DMS153 treated with DMSO at 0.1 percent for 48 hours (cell line): ENCODE results near the gene XPO1.
A peak's percentile ranks its signal among the peaks of the same experiment; 100 is the strongest.
"Not testable (repeated sequence)": the region's sequence is repeated elsewhere in the genome, so short reads cannot be mapped to it uniquely, and the experiment has no call there.

Experiments
- DNase-seq: peaks from one replicate; lab custom pipeline; 2025; ENCODE audit not compliant: unreplicated experiment; lab: John Stamatoyannopoulos, UW

XPO1 gene

DNA sequence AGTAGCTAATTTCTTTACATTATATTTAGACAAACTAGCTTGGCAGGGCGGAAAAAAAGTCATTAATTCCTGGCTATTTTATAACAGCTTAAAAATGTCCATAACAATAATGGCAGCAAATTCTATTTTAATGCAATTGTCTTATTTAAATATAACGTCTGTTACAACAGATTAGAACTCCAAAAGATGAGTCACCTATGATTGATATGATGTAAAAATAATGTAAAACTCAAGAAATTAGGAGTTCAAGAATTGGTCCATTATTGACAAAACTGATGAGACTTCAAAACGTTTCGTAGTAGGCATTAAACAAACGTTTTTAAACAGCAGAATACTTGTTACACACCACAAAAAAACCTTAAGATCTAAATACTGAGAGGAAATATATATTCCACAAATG lies 2.7 kb downstream of the XPO1 start:
- DNase-seq = no peak

GRCh38 chr2:61534926-61535325 lies 3.2 kb downstream of the XPO1 start:
- DNase-seq = no peak

- DNase-seq = no peak
Measured at GRCh38 chr2:61530749-61531148, 7.4 kb downstream of the XPO1 start.

DNA sequence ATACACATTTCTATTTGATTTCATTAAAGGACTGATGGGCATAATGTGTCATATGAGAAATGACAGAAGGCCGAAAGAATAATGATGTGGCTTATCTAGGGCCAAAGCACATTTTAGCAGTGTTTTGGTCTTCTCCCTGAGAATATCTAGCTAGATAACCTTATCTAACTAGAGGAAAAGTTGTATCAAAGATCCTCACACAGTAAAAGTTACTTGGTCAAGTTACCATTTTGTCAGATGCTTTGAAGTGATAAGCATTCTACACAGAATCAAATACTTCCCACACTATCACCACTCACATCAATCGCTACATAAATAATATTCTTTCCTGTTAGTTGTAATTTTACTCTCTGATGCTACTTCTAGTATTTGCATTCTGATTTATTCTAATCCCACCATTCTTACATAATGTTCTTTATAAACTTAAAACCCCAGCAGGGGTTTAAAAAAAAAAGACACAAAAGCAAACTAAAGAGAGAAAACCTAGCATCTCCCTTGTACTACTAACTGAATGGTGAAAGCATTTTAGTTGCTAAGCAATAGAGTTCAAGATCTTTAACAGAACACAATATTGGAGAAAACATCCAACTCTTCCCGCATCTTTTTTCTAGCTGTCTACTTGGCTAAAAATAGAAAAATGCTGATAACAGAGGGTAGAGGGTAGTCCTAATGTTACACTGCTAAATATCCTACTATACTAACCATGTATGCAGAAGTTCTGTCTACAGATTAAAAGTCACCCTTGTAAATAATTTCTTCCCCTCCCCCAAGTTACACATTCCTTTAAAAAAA lies 8.0 kb downstream of the XPO1 start:
- no peak for DNase-seq

GRCh38 chr2:61520261-61520660 lies 17.9 kb downstream of the XPO1 start:
- no peak for DNase-seq

DNA sequence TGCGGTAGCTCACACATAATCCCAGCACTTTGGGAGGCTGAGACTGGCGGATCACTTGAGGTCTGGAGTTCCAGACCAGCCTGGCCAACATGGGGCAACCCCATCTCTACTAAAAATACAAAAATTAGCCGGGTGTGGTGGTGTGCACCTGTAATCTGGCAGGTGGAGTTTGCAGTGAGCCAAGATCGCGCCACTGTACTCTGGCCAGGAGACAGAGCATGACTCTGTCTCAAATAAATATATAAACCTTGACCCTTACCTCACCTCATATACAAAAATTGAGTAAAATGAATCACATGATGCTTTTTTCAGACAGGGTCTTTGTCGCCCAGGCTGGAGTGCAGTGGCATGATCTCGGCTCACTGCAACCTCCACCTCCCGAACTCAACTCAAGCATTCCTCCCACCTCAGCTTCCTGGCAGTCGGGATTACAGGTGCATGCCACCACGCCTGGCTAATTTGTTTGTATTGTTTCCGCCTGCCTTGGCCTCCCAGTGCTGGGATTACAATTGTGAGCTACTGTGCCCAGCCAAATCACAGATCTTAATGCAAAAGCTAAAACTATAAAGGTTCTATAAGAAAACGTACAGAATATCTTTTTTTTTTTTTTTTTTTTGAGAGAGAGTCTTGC lies 25.3 kb downstream of the XPO1 start:
- DNase-seq = no peak

DNA sequence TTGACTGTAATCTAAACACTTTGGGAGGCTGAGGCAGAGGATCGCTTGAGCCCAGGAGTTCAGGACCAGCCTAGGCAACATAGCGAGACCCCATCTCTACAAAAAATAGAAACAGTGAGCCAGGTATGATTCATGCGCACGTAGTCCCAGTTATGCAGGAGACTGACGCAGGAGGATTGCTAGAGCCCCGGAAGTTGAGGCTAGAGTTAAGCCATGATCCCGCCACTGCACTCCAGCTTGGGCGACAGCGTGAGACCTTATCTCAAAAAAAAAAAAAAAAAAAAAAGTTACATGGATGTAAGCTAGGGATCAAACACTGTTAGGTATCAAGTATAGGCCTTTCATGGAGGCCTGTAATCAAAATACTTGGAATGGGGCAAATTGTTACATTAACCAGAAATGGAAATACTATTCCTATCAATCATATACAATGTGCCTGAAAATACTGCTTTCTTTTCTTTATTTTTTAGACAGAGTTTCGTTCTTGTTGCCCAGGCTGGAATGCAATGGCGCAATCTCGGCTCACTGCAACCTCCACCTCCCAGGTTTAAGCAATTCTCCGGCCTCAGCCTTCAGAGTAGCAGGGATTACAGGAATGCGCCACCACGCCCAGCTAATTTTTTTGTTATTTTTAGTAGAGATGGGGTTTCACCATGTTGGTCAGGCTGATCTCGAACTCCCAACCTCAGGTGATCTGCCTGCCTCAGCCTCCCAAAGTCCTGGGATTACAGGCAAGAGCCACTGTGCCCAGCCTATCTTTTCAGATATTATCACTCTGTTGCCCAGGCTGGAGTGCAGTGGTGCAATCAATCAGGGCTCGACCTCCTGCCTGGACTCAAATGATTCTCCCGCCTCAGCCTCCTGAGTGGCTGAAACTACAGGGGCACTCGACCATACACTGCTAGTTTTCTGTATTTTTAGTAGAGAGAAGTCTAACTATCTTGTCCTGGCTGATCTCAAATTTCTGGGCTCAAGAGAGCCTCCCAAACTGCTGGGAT lies 27.2 kb downstream of the XPO1 start:
- DNase-seq = no peak

DNA sequence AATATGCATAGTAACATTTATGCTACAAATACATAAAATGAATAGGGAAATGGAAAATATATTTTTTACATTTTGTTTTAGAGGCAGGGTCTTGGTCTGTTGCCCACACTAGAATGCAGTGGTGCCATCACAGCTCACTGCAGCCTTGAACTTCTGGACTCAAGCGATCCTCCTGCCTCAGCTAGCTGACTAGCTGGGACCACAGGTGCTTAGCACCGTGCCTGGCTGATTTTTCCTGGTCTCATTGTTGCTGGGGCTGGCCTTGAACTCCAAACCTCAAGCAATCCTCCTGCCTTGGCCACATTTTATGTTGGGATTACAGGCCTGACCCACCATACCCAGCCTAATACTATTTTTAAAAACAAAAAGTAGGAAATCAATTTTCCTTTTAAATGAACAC lies 33.2 kb downstream of the XPO1 start:
- DNase-seq = no peak

DNA sequence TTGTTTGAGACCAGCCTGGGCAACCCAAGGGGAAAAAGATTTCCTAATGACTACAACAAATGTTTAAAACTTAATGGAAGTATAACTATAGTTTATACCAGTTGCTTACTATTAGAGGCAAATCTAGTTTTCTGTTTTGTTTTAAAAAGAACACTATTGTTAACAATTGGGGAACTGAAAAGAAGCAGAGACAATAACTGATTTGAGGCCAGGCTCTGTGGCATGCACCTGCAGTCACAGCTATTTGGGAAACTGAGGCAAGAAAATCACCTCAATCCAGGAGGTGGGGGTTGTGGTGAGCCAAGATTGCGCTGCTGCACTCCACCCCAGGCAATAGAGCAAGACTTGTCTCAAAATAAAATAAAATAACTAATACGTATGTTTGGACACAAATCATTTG lies 39.1 kb downstream of the XPO1 start:
- no peak for DNase-seq

DNA sequence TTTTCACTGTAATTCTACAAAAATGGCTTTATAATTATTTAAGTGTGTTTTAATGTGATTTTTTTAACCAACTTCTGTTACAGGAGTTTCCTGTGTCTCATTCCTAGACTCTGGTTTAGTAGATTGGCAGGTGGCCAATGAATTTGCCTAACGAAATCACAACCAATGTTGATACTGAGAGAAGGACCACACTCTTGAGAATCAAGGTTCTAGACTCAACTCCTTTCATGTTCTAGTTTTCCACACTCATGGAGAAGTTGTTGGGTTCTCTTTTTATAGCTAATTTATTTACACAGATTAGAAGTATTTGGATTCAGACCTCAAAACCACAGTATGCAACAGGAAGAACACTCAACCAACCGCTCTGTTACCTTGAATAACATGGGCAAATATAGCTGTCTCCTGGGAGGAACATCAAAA lies 44.6 kb downstream of the XPO1 start:
- no peak for DNase-seq

GRCh38 chr2:61492476-61492875 lies 45.7 kb downstream of the XPO1 start:
- no peak for DNase-seq

DNA sequence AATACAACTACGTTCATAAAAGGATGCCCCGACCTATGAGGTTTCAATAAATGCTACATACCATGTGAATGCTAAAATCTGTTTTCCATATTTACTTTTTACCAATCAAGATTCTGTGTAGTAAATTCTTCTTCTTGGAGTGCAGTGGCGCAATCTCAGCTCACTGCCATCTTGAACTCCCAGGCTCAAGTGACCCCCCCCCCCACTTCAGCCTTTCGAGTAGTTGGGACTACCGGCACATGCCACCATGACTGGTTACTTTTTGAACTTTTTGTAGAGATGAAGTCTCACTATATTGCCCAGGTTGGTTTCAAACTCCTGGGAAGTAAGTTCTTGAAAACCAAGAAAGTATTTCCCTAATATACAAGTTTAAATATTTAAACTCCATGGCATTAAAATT lies 52.9 kb downstream of the XPO1 start:
- no peak for DNase-seq

DNA sequence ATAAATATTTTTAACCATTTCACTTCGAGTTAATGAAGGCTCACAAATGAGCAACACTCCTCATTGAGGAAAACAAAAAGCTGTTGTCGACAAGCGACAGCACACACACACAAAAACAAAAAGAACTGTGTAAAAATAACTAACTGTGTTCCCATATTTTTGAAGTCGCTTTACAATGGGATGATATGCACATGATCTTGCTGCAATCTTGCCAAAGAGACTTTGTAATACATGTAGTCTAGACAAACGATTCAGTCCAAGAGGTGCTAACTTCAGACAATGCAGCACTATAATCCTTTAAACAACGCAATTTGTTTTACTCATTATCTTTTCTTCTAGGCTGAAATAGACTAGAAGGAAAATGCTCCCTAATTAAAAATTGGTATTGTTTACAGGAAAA lies 60.1 kb downstream of the XPO1 start:
- no peak for DNase-seq

DNA sequence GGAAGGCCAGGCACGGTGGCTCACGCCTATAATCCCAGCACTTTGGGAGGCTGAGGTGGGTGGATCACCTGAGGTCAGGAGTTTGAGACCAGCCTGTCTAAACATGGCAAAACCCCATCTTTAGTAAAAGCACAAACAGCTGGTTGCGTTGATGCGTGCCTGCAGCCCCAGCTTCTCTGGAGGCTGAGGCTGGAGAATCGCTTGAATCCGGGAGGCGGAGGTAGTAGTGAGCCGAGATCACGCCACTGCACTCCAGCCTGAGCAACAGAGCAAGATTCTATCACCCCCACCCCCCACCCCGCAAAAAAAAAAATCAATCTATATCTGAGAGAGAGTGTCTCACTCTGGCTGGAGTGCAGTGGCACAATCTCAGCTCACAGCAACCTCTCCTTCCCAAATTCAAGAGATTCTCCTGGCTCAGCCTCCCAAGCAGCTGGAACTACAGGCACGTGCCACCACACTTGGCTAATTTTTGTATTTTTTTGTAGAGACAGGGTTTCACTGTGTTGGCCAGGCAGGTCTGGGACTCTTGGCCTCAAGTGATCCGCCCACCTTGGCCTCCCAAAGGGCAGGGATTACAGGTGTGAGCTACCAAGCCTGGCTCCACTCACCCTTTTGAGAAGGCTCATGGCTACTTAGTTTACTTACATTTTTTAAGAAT lies 61.1 kb downstream of the XPO1 start:
- DNase-seq = not testable (repeated sequence)

DNA sequence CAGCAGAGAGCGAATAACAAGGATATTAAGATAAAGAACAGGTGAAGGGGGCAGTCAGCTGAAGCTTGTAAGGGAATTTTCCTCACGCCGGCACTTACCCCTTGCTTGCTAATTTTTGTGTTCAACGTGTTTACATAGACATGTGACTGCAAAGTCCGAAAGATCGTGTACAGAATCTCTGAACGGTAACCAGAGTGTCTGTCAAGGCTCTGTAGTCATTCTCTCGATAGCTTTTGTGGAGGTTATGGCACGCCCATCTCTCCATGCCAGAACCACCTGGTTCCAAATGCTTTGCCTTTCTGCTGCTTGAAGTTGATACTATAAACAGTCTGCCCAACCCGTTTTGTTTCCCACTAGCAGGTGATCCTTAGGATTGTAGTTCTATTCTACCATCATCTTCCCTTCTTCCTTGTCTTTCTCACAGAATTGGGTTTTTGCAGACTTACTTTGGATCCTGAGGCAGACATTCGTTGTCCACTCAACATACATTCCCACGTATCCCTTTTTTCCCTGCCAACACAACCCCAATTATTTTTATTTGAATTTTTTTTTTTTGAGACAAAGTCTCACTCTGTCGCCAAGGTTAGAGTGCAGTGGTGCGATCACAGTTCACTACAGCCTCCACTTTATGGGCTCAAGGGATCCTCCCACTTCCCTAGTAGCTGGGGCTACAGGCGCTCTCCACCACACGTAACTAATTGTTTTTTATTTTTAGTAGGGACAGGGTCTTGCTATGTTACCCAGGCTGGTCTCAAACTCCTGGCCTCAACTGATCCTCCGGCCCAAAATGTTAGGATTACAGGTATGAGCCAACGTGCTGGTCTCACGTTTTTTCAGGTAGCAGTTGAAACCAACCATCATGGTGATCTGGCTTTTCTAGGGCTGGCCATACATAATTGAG lies 66.0 kb downstream of the XPO1 start:
- DNase-seq = peak; percentile 28

DNA sequence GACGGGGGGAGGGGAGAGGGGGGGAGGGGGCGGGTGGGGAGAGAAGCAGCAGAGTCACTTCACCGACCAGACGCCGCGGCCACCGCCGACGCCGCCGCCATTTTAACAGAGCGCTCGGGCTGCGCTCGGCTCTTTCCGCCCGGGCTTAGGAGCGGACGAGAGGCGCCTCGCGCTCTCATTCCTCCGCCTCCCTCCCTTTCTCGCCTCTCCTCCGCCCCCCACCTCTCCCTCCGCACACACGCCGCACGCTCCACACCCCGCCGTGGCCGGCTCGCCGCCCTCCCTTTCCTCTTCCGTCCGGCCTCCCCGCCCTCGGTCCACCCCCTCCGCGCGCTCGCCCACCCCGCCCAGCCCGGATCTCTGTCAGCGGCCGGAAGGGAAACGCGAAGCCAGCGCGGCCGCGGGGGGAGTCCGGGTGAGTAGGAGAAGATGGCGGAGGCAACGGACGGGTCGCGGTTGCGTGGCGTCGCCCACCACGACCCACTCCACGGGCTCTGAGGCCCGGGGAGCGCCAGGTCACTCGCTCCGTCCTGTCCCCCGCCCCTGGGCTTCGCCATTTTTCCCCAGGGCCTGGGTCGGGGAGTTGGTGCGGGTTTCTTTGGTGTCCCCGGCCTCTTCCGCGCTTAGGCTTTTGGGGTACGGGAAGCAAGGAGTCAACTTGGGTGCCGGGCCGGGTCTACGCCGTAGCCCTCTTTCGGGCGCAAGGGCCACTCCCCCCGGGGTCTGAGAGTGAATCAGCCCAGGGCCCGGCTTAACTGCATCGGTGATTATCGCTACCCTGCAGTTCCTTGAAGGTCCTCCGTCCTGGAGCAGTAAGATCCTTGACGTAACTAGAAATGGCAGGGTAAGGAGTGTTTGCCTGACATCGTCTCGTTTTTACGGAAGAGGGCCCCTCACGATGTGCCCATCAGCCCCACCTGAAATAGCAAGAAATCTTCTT lies 66.9 kb downstream of the XPO1 start, which contains the start of gene USP34:
Gene USP34, minus strand, starts transcription at position 123 of the 940 bp plus-strand sequence. CDS start 395 bp downstream, outside the sequence.
- peak; percentile 86 for DNase-seq

GRCh38 chr2:61470122-61470951 lies 67.8 kb downstream of the XPO1 start:
- peak; percentile 45 for DNase-seq
